ENCODE results near the gene SCARF2.
A peak's percentile ranks its signal among the peaks of the same experiment; 100 is the strongest.

The SCARF2 gene

GRCh38 chr22:20438678-20439492 is 1.3 kb upstream of the SCARF2 start:
- ATAC-seq (no peak), DNase-seq (no peak)
- peaks cover 9% of the 10 kb centered on the region for H3K4me1 Mint-ChIP-seq
- H3K36me3 Mint-ChIP-seq (ENCODE audit: low read depth): peaks cover 2% of the 10 kb centered on the region
- H3K9me3 Mint-ChIP-seq: no peaks in the 10 kb centered on the region
- no peak overlapping the region for H3K27ac Mint-ChIP-seq
- no peak overlapping the region for H3K4me3 Mint-ChIP-seq
- H3K27me3 Mint-ChIP-seq: peaks cover 40% of the 10 kb centered on the region

GRCh38 chr22:20438427-20438677 is 727 bp upstream of the SCARF2 start:
- no peak for DNase-seq
- ATAC-seq: no peak
- H3K9me3 Mint-ChIP-seq: no peaks in the 10 kb centered on the region
- no peak overlapping the region for H3K27ac Mint-ChIP-seq
- H3K36me3 Mint-ChIP-seq (ENCODE audit: low read depth): peaks cover 2% of the 10 kb centered on the region
- peaks cover 9% of the 10 kb centered on the region for H3K4me1 Mint-ChIP-seq
- H3K4me3 Mint-ChIP-seq: no peak overlapping the region
- H3K27me3 Mint-ChIP-seq: peaks cover 42% of the 10 kb centered on the region

GRCh38 chr22:20436768-20437612 is 635 bp downstream of the SCARF2 start:
- Mint-ChIP-seq H3K9me3 (no peaks in the 10 kb centered on the region), H3K27ac (no peak overlapping the region), H3K36me3 (ENCODE audit: low read depth) (no peaks in the 10 kb centered on the region), H3K27me3 (peaks cover 54% of the 10 kb centered on the region), H3K4me3 (peak overlapping the region; percentile 65), H3K4me1 (peaks cover 9% of the 10 kb centered on the region)
- DNase-seq (no peak), ATAC-seq (no peak)

GRCh38 chr22:20436307-20436767 is 1.3 kb downstream of the SCARF2 start:
- ATAC-seq: no peak
- peaks cover 59% of the 10 kb centered on the region for H3K27me3 Mint-ChIP-seq
- no peak overlapping the region for H3K27ac Mint-ChIP-seq
- no peaks in the 10 kb centered on the region for H3K9me3 Mint-ChIP-seq
- DNase-seq: no peak
- peaks cover 11% of the 10 kb centered on the region for H3K4me1 Mint-ChIP-seq
- no peaks in the 10 kb centered on the region for H3K36me3 Mint-ChIP-seq (ENCODE audit: low read depth)
- peak overlapping the region; percentile 65 for H3K4me3 Mint-ChIP-seq

GRCh38 chr22:20435436-20436306 is 2.0 kb downstream of the SCARF2 start:
- DNase-seq (no peak), ATAC-seq (no peak)
- peaks cover 59% of the 10 kb centered on the region for H3K27me3 Mint-ChIP-seq
- no peaks in the 10 kb centered on the region for H3K36me3 Mint-ChIP-seq (ENCODE audit: low read depth)
- H3K9me3 Mint-ChIP-seq: no peaks in the 10 kb centered on the region
- peaks cover 12% of the 10 kb centered on the region for H3K4me1 Mint-ChIP-seq
- no peak overlapping the region for H3K27ac Mint-ChIP-seq
- peak overlapping the region; percentile 38 for H3K4me3 Mint-ChIP-seq

- ATAC-seq (no peak), DNase-seq (no peak)
- peaks cover 63% of the 10 kb centered on the region for H3K27me3 Mint-ChIP-seq
- no peak overlapping the region for H3K4me3 Mint-ChIP-seq
- peaks cover 20% of the 10 kb centered on the region for H3K4me1 Mint-ChIP-seq
- no peak overlapping the region for H3K27ac Mint-ChIP-seq
- no peaks in the 10 kb centered on the region for H3K36me3 Mint-ChIP-seq (ENCODE audit: low read depth)
- no peaks in the 10 kb centered on the region for H3K9me3 Mint-ChIP-seq
These were observed 2.9 kb downstream of the SCARF2 start for GRCh38 chr22:20434773-20435172.

- H3K9me3 Mint-ChIP-seq: no peaks in the 10 kb centered on the region
- peaks cover 63% of the 10 kb centered on the region for H3K27me3 Mint-ChIP-seq
- H3K27ac Mint-ChIP-seq: no peak overlapping the region
- ATAC-seq (no peak), DNase-seq (no peak)
- no peak overlapping the region for H3K4me3 Mint-ChIP-seq
- no peaks in the 10 kb centered on the region for H3K36me3 Mint-ChIP-seq (ENCODE audit: low read depth)
- peaks cover 20% of the 10 kb centered on the region for H3K4me1 Mint-ChIP-seq
These were observed 3.3 kb downstream of the SCARF2 start for GRCh38 chr22:20434264-20434751.

GRCh38 chr22:20433686-20434241 is 3.9 kb downstream of the SCARF2 start:
- H3K4me1 Mint-ChIP-seq: peaks cover 26% of the 10 kb centered on the region
- H3K27me3 Mint-ChIP-seq: peaks cover 63% of the 10 kb centered on the region
- H3K9me3 Mint-ChIP-seq: no peaks in the 10 kb centered on the region
- H3K36me3 Mint-ChIP-seq (ENCODE audit: low read depth): no peaks in the 10 kb centered on the region
- DNase-seq: no peak
- no peak for ATAC-seq
- no peak overlapping the region for H3K4me3 Mint-ChIP-seq
- no peak overlapping the region for H3K27ac Mint-ChIP-seq

- Mint-ChIP-seq H3K9me3 (no peaks in the 10 kb centered on the region), H3K36me3 (ENCODE audit: low read depth) (no peaks in the 10 kb centered on the region), H3K4me3 (no peak overlapping the region), H3K27ac (no peak overlapping the region), H3K4me1 (peaks cover 27% of the 10 kb centered on the region), H3K27me3 (peaks cover 58% of the 10 kb centered on the region)
- no peak for DNase-seq
- ATAC-seq: no peak
These were observed 4.4 kb downstream of the SCARF2 start for GRCh38 chr22:20433191-20433590.

GRCh38 chr22:20432244-20432686 is 5.4 kb downstream of the SCARF2 start:
- H3K36me3 Mint-ChIP-seq (ENCODE audit: low read depth): no peaks in the 10 kb centered on the region
- peaks cover 26% of the 10 kb centered on the region for H3K4me1 Mint-ChIP-seq
- DNase-seq: no peak
- H3K4me3 Mint-ChIP-seq: no peak overlapping the region
- H3K27me3 Mint-ChIP-seq: peaks cover 62% of the 10 kb centered on the region
- H3K27ac Mint-ChIP-seq: no peak overlapping the region
- ATAC-seq: no peak
- no peaks in the 10 kb centered on the region for H3K9me3 Mint-ChIP-seq

GRCh38 chr22:20431511-20432192 is 6.0 kb downstream of the SCARF2 start:
- no peak overlapping the region for H3K4me3 Mint-ChIP-seq

GRCh38 chr22:20430720-20431510 is 6.7 kb downstream of the SCARF2 start:
- peak overlapping the region; percentile 36 for H3K4me3 Mint-ChIP-seq
- ATAC-seq (peak; percentile 35), DNase-seq (peak; percentile 55)
- H3K36me3 Mint-ChIP-seq (ENCODE audit: low read depth): no peaks in the 10 kb centered on the region
- H3K9me3 Mint-ChIP-seq: no peaks in the 10 kb centered on the region
- peaks cover 63% of the 10 kb centered on the region for H3K27me3 Mint-ChIP-seq
- H3K27ac Mint-ChIP-seq: no peak overlapping the region
- H3K4me1 Mint-ChIP-seq: peaks cover 20% of the 10 kb centered on the region

More at GRCh38 chr22:20431511-20432192, 6.0 kb downstream of the SCARF2 start:
- no peak for ATAC-seq
- H3K36me3 Mint-ChIP-seq (ENCODE audit: low read depth): no peaks in the 10 kb centered on the region
- H3K9me3 Mint-ChIP-seq: no peaks in the 10 kb centered on the region
- DNase-seq: no peak
- no peak overlapping the region for H3K27ac Mint-ChIP-seq
- H3K4me1 Mint-ChIP-seq: peaks cover 19% of the 10 kb centered on the region
- H3K27me3 Mint-ChIP-seq: peaks cover 61% of the 10 kb centered on the region

Measured in activated naive CD8-positive, alpha-beta T cell treated with anti-CD3 and anti-CD28 coated beads, Interleukin-2, amount 50 U/mL, for 24 hours (primary cell).